ENCODE measurements around the gene UBAP1. TPM values are rescaled to one million over a fixed set of nuclear protein-coding genes. Genes with fewer than 3 reads are reported as not detected.

Gene UBAP1
- total RNA-seq, 1 donor, result 40.9 TPM

DNA sequence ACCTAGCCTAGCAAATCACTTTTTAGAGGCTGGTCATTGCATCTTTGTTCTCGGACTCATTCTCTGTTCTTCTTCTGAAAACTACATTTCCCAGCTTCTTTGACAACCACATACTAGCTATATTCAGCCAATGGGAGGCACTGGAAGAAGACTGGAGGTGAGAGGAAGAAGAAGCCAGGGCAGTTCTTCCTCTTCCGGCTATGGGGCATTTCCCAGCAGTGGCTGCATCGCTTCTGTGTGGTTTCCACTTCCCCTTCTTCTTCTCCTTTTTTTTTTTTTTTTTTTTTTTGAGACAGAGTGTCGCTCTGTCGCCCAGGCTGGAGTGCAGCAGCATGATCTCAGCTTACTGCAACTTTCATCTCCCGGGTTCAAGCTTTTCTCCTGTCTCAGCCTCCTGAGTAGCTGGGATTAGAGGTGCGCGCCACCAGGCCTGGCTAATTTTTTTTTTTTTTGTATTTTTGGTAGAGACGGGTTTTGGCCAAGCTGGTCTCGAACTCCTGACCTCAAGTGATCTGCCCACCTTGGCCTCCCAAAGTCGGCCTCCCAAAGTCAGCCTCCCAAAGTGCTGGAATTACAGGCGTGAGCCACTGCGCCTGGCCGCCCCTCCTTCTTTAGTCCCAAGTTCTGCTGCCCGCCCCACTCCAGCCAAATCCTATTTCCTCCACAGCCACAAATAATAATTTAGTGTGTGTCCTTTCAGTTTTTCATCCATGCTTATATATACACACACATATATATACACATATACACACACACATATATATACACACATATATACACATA is 6.9 kb upstream of the UBAP1 start:
- Histone ChIP-seq H3K36me3 (ENCODE audit: insufficient read depth, low read length) (no peaks in the 10 kb centered on the region), H3K4me3 (ENCODE audit: insufficient read depth, low read length) (no peak overlapping the region), H3K4me1 (ENCODE audit: insufficient read depth, low read length) (no peaks in the 10 kb centered on the region), H3K9me3 (ENCODE audit: low read depth, low read length) (no peaks in the 10 kb centered on the region), H3K79me2 (ENCODE audit: insufficient read depth, low read length) (no peaks in the 10 kb centered on the region), H2AFZ (ENCODE audit: low read length) (no peak overlapping the region), H4K20me1 (ENCODE audit: insufficient read depth, low read length) (no peaks in the 10 kb centered on the region), H3K4me2 (ENCODE audit: insufficient read depth, low read length) (no peak overlapping the region), H3K27me3 (ENCODE audit: insufficient read depth, low read length) (no peaks in the 10 kb centered on the region), H3K27ac (ENCODE audit: low read depth, low read length) (no peak overlapping the region)
- DNase-seq (ENCODE audit: insufficient read length, low spot score, missing footprints), result no peak
- TF ChIP-seq, protein P1, sequence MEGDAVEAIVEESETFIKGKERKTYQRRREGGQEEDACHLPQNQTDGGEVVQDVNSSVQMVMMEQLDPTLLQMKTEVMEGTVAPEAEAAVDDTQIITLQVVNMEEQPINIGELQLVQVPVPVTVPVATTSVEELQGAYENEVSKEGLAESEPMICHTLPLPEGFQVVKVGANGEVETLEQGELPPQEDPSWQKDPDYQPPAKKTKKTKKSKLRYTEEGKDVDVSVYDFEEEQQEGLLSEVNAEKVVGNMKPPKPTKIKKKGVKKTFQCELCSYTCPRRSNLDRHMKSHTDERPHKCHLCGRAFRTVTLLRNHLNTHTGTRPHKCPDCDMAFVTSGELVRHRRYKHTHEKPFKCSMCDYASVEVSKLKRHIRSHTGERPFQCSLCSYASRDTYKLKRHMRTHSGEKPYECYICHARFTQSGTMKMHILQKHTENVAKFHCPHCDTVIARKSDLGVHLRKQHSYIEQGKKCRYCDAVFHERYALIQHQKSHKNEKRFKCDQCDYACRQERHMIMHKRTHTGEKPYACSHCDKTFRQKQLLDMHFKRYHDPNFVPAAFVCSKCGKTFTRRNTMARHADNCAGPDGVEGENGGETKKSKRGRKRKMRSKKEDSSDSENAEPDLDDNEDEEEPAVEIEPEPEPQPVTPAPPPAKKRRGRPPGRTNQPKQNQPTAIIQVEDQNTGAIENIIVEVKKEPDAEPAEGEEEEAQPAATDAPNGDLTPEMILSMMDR (IDR thresholded peaks at IDR 0.05; ENCODE audit: extremely low read depth, low read depth, low read length), result no peak

DNA sequence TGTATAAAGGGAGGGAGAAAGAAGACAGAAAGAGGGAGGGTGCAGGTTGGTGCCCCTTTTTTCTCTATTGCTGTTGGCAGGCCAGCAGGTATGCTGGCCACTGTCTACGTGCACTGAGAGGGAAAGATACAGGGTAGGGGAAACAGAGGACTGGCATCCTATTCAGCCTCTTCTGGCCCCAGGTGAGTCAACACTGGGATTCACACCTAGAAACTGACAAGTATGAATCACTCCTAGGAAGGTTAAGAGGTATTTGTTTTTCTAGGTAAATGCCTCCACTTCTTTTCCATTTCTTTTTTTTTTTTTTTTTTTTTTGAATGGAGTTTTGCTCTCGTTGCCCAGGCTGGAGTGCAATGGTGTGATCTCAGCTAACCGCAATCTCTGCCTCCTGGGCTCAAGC is 2.8 kb upstream of the UBAP1 start:
- no peak overlapping the region for H3K4me2 ChIP-seq (ENCODE audit: insufficient read depth, low read length)
- H4K20me1 ChIP-seq (ENCODE audit: insufficient read depth, low read length), result peaks cover 8% of the 10 kb centered on the region
- no peak overlapping the region for H2AFZ ChIP-seq (ENCODE audit: low read length)
- H3K79me2 ChIP-seq (ENCODE audit: insufficient read depth, low read length), result peaks cover 29% of the 10 kb centered on the region
- DNase-seq (ENCODE audit: insufficient read length, low spot score, missing footprints), result no peak
- TF ChIP-seq, protein P1 (IDR thresholded peaks at IDR 0.05; ENCODE audit: extremely low read depth, low read depth, low read length), result no peak
- no peaks in the 10 kb centered on the region for H3K36me3 ChIP-seq (ENCODE audit: insufficient read depth, low read length)
- H3K4me1 ChIP-seq (ENCODE audit: insufficient read depth, low read length), result peaks cover 6% of the 10 kb centered on the region
- no peak overlapping the region for H3K27ac ChIP-seq (ENCODE audit: low read depth, low read length)
- no peaks in the 10 kb centered on the region for H3K27me3 ChIP-seq (ENCODE audit: insufficient read depth, low read length)
- no peaks in the 10 kb centered on the region for H3K9me3 ChIP-seq (ENCODE audit: low read depth, low read length)
- no peak overlapping the region for H3K4me3 ChIP-seq (ENCODE audit: insufficient read depth, low read length)

- TF ChIP-seq, protein P1 (IDR thresholded peaks at IDR 0.05; ENCODE audit: extremely low read depth, low read depth, low read length), result no peak
- Histone ChIP-seq H3K36me3 (ENCODE audit: insufficient read depth, low read length) (no peaks in the 10 kb centered on the region), H3K9me3 (ENCODE audit: low read depth, low read length) (no peaks in the 10 kb centered on the region), H3K4me2 (ENCODE audit: insufficient read depth, low read length) (peak overlapping the region; percentile 97), H3K27me3 (ENCODE audit: insufficient read depth, low read length) (no peaks in the 10 kb centered on the region), H4K20me1 (ENCODE audit: insufficient read depth, low read length) (peaks cover 12% of the 10 kb centered on the region), H3K4me1 (ENCODE audit: insufficient read depth, low read length) (peaks cover 6% of the 10 kb centered on the region), H3K27ac (ENCODE audit: low read depth, low read length) (peak overlapping the region; percentile 96), H3K79me2 (ENCODE audit: insufficient read depth, low read length) (peaks cover 45% of the 10 kb centered on the region), H2AFZ (ENCODE audit: low read length) (peak overlapping the region; percentile 100), H3K4me3 (ENCODE audit: insufficient read depth, low read length) (peak overlapping the region; percentile 100)
- DNase-seq (ENCODE audit: insufficient read length, low spot score, missing footprints), result no peak
These were observed 1.0 kb upstream of the UBAP1 start for GRCh38 chr9:34177593-34178435.

Data from osteoblast (primary cell).